PC-3 (cell line): ENCODE measurements around the gene SLC31A1.

Source experiments
- EZH2 ChIP-seq: fragments of 300-600 bp; sonication (generic); IDR thresholded peaks from one replicate; pipeline ENCODE4 v1.6.1; 2017; ENCODE audit warnings: antibody characterized with exemption, mild to moderate bottlenecking, low read length; ENCODE audit not compliant: unreplicated experiment
- EZH2phosphoT487 ChIP-seq: fragments of 300-600 bp; sonication (generic); IDR thresholded peaks from 2 replicates; pipeline ENCODE4 v1.6.1; 2018; ENCODE audit warnings: mild to moderate bottlenecking, antibody characterized with exemption, low read length, borderline replicate concordance
- TF ChIP-seq, protein P1 (sequence below): fragments of 300-600 bp; sonication (generic); conservative IDR thresholded peaks from 2 replicates; pipeline ENCODE4 v1.5.1; 2017; ENCODE audit warnings: antibody characterized with exemption, low read depth, mild to moderate bottlenecking, low read length

DNA sequence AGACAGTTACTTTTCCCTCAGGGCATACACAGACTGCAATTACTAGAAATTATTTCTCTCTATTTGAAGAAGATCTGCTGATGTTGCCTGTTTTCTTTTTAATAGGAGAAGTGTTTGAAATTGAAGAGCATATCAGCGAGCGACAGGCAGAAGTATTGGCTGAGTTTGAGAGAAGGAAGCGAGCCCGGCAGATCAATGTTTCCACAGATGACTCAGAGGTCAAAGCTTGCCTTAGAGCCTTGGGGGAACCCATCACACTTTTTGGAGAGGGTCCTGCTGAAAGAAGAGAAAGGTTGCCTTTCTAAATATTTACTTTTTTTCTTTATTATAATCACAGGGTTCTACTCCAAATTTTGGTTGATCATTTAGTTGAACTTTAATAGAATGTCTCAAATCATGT lies 57.5 kb downstream of the SLC31A1 start:
- TF ChIP-seq, protein P1, sequence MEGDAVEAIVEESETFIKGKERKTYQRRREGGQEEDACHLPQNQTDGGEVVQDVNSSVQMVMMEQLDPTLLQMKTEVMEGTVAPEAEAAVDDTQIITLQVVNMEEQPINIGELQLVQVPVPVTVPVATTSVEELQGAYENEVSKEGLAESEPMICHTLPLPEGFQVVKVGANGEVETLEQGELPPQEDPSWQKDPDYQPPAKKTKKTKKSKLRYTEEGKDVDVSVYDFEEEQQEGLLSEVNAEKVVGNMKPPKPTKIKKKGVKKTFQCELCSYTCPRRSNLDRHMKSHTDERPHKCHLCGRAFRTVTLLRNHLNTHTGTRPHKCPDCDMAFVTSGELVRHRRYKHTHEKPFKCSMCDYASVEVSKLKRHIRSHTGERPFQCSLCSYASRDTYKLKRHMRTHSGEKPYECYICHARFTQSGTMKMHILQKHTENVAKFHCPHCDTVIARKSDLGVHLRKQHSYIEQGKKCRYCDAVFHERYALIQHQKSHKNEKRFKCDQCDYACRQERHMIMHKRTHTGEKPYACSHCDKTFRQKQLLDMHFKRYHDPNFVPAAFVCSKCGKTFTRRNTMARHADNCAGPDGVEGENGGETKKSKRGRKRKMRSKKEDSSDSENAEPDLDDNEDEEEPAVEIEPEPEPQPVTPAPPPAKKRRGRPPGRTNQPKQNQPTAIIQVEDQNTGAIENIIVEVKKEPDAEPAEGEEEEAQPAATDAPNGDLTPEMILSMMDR, result no peak
- no peak for TF ChIP-seq EZH2phosphoT487
- no peak for TF ChIP-seq EZH2
